Muscle of back (tissue), 11 donors: ENCODE data around the gene FNDC3B. TPM values are rescaled to one million over a fixed set of nuclear protein-coding genes. Genes with fewer than 3 reads are reported as not detected.
"Not testable (repeated sequence)": the region's sequence is repeated elsewhere in the genome, so short reads cannot be mapped to it uniquely, and the experiment has no call there.

ENCODE experiments used
- DNase-seq, 3 donors: peaks; one replicate each; pipeline versions ENCODE4 v3.0.0 to v3.0.0-alpha.2; 2013
- polyA plus RNA-seq, 10 donors: library from polyadenylated mRNA; unstranded; fragments of 120-200 nt; gene quantifications; one replicate each; pipeline ENCODE4 v1.2.1, GENCODE V29; 2013; ENCODE audit not compliant: insufficient read length in 10 of 10

The FNDC3B gene
- polyA plus RNA-seq, 10 donors: 53.2 to 77.3 (median 67.4) TPM

DNA sequence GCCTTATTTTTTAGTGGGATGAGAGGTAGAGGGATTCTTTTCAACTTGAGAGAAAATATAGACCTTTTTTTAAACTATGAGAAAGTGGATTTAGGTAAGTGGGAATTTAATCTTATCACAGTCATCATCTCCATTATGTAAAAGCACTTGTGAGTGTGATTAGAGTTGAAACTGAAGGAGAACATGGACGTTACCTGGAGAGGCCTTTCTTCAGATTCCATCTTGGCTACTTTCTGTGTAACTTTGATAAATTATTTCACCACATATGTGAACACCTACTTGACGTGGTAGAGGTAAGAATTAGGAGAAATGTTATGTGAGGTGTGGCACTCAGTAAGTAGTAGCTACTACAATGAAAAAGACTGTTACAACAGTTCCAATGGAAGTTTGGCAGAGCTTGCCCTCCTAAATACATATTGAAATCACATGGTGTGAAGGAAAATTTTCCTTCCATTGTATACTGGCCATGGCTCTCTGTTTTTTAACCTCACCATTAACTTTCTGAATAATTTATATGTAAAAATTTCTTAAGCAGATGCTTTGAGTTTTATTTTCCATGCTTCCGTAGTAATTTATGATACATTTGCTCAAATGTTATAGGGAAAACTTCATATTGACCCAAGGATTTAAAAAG lies 193.3 kb downstream of the FNDC3B start:
- DNase-seq: peak in 2 of 3 donors; percentile 49 to 76

DNA sequence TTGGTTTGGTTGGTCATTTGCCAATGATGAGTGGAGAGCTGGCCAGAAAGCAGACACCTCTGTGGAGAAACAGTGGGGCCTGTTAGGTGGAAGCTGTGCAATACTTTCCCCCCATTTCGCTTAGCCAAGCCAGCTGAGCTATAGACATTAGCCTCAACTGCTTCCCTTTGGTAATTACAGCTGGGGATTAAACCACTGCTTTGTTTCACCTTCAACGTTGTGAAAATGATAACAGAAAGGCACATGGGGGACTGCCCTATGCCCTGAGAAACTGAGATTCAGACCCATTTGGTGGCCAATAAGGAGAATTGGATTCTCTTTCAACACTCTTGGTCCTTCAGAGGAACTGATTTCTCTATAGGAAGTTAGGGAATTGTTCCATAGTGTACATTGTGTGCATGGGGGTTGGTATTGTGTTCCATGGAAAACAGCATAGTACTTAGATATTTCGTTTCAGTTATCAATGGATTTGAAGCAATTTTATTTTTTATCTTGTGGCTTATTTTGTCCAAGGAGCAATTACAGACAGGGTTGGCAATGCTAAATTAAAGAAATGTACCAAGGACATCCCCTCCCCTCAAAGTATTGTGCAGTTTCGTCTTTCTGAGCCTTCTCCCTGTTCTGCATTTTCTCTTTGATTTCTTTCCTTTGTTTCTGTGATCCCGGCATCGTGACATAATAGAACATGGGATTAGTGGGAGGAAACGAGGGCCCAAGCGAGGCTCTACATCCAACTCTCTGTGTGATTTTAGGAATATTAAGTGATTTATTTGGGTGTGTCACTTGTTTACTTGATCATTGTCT lies 194.3 kb downstream of the FNDC3B start:
- DNase-seq: no peak

DNA sequence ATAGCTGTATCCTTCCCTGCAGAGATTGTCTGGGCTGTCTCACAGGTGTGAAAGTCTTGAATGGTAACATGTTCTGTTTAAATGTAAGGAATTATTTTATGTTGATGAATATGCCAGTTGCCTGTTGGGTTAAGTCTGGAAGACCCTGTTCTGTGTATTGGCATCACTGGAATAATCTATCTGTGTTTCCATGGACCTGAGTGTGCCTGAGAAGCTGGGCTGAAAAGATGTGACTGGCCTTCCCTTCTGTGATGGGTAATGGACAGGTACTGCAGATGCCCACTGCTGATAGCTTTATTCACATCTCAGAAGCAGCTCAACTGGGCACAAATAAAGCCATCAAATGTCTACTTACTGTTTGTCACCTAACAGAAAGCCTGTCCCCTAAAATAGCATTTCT lies 196.3 kb downstream of the FNDC3B start:
- no peak for DNase-seq

DNA sequence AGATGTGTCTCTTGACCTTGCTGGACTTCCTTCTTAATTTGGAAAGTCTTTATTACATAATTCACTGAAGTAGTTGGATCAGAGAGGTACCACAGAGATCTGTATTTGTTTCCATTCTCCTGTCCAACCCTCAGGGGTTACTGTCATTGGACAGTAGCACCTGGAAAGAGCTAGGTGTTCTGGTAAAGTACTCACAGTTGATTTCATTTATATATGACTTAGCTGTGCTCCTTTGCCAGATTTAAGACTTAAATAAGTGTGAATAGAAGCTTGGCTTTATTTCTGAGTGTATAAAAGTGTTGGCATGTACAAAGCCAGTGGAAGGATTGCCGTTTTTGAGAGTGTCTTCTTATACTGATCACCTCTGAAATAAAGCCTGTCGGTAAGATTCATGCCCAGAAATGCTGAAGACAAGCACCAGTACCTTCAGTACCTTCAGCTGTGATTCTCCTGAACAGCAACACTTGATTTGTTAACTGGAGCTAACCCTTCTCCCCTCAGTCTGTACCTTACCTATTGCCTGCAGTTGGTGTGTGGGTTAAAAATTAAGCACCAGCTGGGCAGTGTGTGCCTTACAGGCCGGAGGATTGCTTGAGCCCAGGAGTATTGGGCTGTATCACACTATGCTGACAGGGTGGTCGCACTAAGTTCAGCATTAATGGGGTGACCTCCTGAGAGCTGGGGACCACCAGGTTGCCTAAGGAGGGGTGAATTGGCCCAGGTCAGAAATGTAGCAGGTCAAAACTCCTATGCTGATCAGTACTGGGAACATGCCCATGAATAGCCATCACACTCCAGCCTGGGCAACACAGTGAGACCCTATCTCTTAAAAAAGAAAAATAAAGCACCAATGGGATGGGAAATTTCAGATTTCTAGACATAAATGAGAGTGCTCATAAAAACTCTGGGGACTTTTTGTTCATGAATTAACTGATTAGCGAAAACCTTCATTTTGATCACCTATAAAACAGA lies 197.7 kb downstream of the FNDC3B start:
- DNase-seq: no peak

DNA sequence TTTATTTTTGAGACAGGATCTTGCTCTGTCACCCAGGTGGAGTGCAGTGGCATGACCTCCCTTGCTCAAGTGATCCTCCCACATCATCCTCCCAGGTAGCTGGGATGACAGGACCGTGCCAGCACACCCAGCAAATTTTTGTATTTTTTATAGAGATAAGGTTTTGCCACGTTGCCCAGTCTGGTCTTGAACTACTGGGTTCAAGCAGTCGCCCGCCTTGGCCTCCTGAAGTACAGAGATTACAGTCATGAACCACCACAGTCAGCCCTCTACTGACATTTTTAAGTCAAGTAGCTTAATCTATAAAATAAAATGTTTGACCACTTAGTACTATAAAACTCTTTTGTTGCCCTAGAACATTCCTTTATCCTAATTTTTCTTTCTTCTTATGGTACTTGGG lies 198.8 kb downstream of the FNDC3B start:
- DNase-seq: no peak

- DNase-seq: no peak
Observed at GRCh38 chr3:172239218-172239790, 199.9 kb downstream of the FNDC3B start.

DNA sequence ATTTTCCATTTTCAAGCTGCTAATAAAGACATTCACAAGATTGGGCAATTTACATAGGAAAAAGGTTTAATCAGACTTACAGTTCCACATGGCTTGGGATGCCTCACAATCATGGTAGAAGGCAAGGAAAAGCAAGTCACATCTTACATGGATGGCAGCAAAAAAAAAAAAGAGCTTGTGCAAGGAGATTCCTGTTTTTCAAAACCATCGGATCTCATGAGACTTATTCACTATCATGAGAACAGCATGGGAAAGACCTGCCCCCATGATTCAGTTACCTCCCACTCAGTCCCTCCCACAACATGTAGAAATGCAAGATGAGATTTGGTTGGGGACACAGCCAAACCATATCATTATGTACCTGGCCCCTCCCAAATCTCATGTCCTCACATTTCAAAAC lies 202.0 kb downstream of the FNDC3B start:
- DNase-seq: no peak

GRCh38 chr3:172242471-172242870 lies 203.1 kb downstream of the FNDC3B start:
- not testable (repeated sequence) for DNase-seq

DNA sequence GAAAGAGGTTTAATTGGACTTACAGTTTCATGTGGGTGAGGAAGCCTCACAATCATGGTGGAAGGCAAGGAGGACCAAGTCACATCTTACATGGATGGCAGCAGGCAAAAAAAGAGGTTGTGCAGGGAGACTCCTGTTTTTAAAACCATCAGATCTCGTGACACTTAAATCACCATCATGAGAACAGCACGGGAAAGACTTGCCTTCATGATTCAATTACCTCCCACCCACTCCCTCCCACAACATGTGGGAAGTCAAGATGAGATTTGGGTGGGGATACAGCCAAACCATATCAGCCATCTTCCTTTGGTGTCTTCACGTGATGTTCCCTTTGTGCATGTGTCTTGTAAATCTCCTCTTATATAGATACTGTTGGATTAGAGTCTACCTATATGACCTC lies 204.0 kb downstream of the FNDC3B start:
- DNase-seq: not testable (repeated sequence)

- DNase-seq: no peak
Observed at GRCh38 chr3:172244011-172244410, 204.6 kb downstream of the FNDC3B start.

DNA sequence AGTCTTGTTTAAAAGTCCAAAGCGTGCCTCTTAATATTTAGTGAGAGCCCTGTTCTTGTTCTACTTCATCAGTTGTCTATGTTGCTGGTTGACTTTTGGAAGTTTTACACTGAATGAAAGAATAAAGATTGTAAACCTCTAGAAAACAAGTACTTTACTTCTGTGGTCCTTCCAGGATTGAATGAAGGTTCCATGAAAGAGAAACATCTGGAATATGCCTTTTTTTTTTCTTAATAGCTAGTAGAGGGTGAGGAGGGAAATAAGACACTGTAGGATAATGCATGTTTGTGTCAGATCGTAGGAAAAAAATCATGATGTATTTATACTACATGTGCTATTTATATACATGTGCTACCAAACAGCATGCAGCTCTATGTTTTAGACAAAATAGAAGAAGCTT lies 205.9 kb downstream of the FNDC3B start:
- no peak for DNase-seq

DNA sequence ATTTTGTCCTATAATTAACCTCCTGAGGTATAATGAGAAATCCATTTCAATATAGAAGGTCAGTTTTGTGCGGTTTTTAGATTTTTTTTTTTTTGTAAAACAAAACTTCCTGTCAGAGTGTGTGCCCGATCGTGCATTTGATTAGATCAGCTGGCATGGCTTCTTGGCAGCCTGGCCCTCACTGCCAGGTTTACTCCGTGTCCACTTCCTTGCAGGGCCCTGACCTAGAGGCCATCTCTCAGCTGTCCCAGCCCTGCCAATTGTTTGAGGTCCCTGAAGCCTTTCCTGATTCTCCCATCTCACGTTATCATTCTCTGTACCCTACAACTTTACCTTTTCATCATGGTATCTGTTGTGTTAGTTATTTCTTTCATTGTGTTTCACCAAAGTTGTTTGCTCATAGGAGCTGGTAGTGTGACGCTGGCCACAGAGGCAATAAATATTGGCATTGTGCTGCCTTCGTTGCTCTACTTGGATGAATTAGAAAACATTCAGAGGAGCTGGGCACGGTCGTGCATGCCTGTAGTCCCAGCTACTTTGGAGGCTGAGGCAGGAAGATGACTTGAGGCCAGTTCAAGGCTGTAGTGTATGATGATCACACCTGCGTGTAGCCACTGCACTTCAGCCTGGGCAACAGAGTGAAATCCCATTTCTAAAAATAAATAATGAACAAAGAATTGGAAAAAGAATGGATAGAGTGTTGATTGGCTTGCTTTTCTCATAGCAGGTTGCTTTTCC lies 206.9 kb downstream of the FNDC3B start:
- no peak for DNase-seq

DNA sequence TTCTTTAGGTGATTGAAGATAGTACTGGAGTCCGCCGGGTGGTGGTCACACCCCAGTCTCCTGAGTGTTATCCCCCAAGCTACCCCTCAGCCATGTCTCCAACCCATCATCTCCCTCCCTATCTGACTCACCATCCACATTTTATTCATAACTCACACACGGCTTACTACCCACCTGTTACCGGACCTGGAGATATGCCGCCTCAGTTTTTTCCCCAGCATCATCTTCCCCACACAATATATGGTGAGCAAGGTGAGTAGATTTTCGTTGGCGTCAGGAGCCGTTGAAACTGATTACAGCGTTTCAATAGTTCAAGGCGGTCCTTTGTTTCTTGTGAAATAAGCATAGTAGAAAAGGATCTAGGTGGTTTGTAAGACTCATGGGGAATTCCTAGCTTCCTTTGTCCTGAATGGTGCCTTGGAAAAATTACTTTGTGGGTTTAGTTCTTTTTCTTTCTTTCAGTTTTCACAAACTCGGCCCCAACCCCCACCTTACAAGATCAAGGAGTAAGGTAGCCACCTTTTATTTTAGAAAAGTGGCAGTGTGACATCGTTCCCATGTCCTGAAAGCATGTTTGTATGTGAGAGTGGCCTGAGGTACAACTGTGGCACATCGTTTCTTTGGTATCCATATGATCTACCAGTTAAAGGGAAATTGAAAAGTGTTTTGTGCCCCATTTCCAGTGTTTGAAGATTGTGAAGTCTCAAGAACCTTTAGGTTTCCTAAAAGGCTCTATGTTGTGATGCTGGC lies 208.3 kb downstream of the FNDC3B start:
- DNase-seq: no peak

DNA sequence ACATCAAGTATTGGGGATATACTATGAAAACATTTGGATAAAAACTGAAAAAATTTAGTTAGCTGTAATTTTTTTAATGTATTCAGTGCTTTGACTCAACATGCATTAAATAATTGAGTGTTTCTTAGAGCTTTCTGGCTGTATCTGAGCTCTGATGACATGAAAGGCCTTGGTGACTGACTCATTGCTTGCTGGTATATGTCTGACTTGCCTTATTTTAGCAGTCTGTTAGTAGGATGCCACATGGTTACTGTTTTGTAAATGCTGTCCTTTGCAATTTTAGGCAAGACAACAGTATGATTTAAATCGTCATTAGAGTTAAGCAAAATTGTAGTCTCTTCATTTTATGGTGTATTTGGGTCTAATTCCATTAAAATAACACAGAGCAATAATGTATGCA lies 209.7 kb downstream of the FNDC3B start:
- no peak for DNase-seq

- DNase-seq: no peak
Observed at GRCh38 chr3:172251211-172251610, 211.8 kb downstream of the FNDC3B start.

DNA sequence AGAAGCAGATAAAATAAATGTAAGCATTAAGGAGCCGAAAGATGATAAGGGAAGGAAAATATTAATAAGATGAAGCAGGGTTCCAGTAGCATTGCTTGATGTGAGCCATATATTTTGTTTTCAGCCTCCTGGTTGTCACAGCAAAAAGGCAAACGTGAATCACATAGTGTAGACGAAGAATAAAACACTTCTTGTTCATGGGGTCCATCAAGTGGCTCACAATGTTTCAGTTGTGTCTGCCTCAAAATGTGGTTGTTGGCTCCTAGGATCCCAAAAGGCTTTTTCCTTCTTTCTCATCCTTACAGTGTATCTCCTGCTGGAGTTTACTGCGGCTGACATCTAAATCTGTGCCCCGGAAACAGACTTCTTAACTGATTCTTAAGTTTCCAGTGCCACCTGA lies 213.8 kb downstream of the FNDC3B start:
- no peak for DNase-seq

DNA sequence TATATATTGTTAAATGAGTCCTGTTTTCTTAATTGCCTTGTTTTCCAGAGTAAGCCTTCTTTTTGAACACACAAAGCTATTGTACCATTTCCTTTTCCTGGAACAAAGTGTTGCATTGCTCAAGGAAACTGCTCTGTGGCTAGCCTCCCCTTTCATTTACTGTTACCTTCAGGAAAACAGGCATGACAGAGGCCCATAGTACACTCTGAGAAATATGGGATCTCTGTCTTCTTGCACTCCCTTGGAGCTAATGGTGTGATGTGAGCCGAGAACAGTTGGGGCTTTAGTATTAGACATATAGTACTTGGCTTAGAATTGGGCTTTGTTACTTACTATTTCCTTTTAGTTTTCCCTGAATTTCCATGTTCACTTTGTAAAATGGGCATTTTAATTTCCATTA lies 215.2 kb downstream of the FNDC3B start:
- DNase-seq: no peak

- DNase-seq: not testable (repeated sequence)
Observed at GRCh38 chr3:172255321-172255720, 215.9 kb downstream of the FNDC3B start.

DNA sequence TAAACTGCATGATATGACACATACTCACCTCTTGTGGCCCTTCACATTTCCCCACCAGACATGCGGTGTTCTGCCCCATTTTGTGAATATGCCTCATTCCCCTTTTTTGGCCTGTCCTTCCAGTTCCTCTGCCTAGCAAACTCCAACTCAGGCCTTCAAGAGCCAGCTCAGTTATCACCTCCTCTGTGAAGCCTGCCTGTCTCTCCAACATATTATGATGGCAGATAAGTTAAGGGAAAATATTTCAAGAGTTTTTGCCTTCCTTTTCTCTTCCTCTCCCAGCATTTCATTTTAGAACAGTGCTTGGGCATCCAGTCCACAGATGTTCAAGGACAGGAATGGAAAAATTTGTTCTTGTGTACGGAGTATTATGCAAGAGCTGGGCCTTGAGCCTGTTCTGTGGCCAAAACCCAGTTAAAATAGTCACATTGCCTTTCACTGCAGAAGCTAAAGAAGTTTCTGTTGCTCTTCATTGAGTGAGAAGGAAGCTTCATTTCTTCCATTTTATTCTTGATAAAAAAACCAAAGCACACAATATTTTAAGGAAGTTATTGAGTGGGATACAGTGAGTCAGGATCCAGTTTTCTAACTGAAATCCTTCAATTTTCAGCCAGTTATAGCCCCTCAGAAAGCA lies 216.8 kb downstream of the FNDC3B start:
- peak in 2 of 3 donors; percentile 55 to 72 for DNase-seq
